Measurements from ENCODE around the gene PGAP3.
"Not testable (repeated sequence)": the region's sequence is repeated elsewhere in the genome, so short reads cannot be mapped to it uniquely, and the experiment has no call there.

The PGAP3 gene

GRCh38 chr17:39715375-39716072 is 27.7 kb upstream of the PGAP3 start:
- in situ Hi-C loops (cut with HindIII; ENCODE audit: low sequenced_read_pairs), result no loop called here

GRCh38 chr17:39714234-39714633 is 26.4 kb upstream of the PGAP3 start:
- in situ Hi-C loops (cut with HindIII; ENCODE audit: low sequenced_read_pairs), result no loop called here

- in situ Hi-C loops (cut with HindIII; ENCODE audit: low sequenced_read_pairs), result no loop called here
Measured at GRCh38 chr17:39711851-39712250, 24.0 kb upstream of the PGAP3 start.

- in situ Hi-C loops (cut with HindIII; ENCODE audit: low sequenced_read_pairs), result not testable (repeated sequence)
Measured at GRCh38 chr17:39711071-39711470, 23.2 kb upstream of the PGAP3 start.

- in situ Hi-C loops (cut with HindIII; ENCODE audit: low sequenced_read_pairs), result no loop called here
Measured at GRCh38 chr17:39709998-39710964, 22.4 kb upstream of the PGAP3 start.

GRCh38 chr17:39709319-39709997 is 21.6 kb upstream of the PGAP3 start:
- in situ Hi-C loops (cut with HindIII; ENCODE audit: low sequenced_read_pairs), result no loop called here

GRCh38 chr17:39706921-39707337 is 19.1 kb upstream of the PGAP3 start:
- in situ Hi-C loops (cut with HindIII; ENCODE audit: low sequenced_read_pairs), result no loop called here

GRCh38 chr17:39706383-39706782 is 18.5 kb upstream of the PGAP3 start:
- in situ Hi-C loops (cut with HindIII; ENCODE audit: low sequenced_read_pairs), result no loop called here

GRCh38 chr17:39705786-39706348 is 18.0 kb upstream of the PGAP3 start:
- in situ Hi-C loops (cut with HindIII; ENCODE audit: low sequenced_read_pairs), result no loop called here

GRCh38 chr17:39704821-39705551 is 17.1 kb upstream of the PGAP3 start:
- in situ Hi-C loops (cut with HindIII; ENCODE audit: low sequenced_read_pairs), result no loop called here

- in situ Hi-C loops (cut with HindIII; ENCODE audit: low sequenced_read_pairs), result no loop called here
Measured at GRCh38 chr17:39703913-39704312, 16.1 kb upstream of the PGAP3 start.

- in situ Hi-C loops (cut with HindIII; ENCODE audit: low sequenced_read_pairs), result no loop called here
Measured at GRCh38 chr17:39702901-39703893, 15.3 kb upstream of the PGAP3 start.

- in situ Hi-C loops (cut with HindIII; ENCODE audit: low sequenced_read_pairs), result no loop called here
Measured at GRCh38 chr17:39701784-39702422, 14.0 kb upstream of the PGAP3 start.

GRCh38 chr17:39701012-39701783 is 13.3 kb upstream of the PGAP3 start:
- in situ Hi-C loops (cut with HindIII; ENCODE audit: low sequenced_read_pairs), result no loop called here

- in situ Hi-C loops (cut with HindIII; ENCODE audit: low sequenced_read_pairs), result no loop called here
Measured at GRCh38 chr17:39700148-39700987, 12.5 kb upstream of the PGAP3 start.

- in situ Hi-C loops (cut with HindIII; ENCODE audit: low sequenced_read_pairs), result no loop called here
Measured at GRCh38 chr17:39699818-39700147, 11.9 kb upstream of the PGAP3 start, which contains the start of gene ERBB2. Gene ERBB2, plus strand, starts transcription at chr17:39700064. Its CDS starts 175 bp downstream, at chr17:39700239.

- in situ Hi-C loops (cut with HindIII; ENCODE audit: low sequenced_read_pairs), result not testable (repeated sequence)
Measured at GRCh38 chr17:39699157-39699817, 11.4 kb upstream of the PGAP3 start.
